Liver (tissue), 2 donors: ENCODE measurements around the gene SMG6.

Source experiments
- TF ChIP-seq, protein P1 (sequence below): IDR thresholded peaks from 2 replicates; pipeline ENCODE4 v1.6.1; 2016; ENCODE audit warnings: antibody characterized with exemption
- TF ChIP-seq, protein P2 (sequence below): fragments of 150-350 bp; IDR thresholded peaks from 2 replicates; pipeline ENCODE4 v1.5.1; 2017; ENCODE audit warnings: improper control_type of control experiment, low read depth, low read length; ENCODE audit not compliant: missing input control
- donor health status: healthy.

DNA sequence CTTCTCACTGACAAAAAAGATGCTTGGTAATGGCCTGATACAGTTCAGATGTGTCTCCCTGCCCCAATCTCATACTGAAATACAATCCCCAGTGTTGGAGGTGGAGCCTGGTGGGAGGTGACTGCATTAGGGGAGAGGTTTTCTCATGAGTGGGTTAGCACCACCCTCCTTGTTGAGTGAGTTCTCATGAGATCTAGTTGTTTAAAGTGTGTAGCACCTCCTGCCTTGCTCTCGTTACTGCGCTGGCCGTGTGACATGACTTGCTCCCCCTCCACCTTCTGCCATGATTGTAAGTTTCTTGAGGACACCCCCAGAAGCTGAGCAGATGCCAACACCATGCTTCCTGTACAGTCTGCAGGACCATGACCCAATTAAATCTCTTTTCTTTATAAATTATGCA is 27.7 kb upstream of the SMG6 start:
- TF ChIP-seq, protein P1, sequence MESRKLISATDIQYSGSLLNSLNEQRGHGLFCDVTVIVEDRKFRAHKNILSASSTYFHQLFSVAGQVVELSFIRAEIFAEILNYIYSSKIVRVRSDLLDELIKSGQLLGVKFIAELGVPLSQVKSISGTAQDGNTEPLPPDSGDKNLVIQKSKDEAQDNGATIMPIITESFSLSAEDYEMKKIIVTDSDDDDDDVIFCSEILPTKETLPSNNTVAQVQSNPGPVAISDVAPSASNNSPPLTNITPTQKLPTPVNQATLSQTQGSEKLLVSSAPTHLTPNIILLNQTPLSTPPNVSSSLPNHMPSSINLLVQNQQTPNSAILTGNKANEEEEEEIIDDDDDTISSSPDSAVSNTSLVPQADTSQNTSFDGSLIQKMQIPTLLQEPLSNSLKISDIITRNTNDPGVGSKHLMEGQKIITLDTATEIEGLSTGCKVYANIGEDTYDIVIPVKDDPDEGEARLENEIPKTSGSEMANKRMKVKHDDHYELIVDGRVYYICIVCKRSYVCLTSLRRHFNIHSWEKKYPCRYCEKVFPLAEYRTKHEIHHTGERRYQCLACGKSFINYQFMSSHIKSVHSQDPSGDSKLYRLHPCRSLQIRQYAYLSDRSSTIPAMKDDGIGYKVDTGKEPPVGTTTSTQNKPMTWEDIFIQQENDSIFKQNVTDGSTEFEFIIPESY: no peak
- TF ChIP-seq, protein P2, sequence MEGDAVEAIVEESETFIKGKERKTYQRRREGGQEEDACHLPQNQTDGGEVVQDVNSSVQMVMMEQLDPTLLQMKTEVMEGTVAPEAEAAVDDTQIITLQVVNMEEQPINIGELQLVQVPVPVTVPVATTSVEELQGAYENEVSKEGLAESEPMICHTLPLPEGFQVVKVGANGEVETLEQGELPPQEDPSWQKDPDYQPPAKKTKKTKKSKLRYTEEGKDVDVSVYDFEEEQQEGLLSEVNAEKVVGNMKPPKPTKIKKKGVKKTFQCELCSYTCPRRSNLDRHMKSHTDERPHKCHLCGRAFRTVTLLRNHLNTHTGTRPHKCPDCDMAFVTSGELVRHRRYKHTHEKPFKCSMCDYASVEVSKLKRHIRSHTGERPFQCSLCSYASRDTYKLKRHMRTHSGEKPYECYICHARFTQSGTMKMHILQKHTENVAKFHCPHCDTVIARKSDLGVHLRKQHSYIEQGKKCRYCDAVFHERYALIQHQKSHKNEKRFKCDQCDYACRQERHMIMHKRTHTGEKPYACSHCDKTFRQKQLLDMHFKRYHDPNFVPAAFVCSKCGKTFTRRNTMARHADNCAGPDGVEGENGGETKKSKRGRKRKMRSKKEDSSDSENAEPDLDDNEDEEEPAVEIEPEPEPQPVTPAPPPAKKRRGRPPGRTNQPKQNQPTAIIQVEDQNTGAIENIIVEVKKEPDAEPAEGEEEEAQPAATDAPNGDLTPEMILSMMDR: no peak
